H1 (cell line): Measurements from ENCODE around the gene FAT1. TPM values are rescaled to one million over a fixed set of nuclear protein-coding genes. Genes with fewer than 3 reads are reported as not detected.
A peak's percentile ranks its signal among the peaks of the same experiment; 100 is the strongest.

Experiments used
- CTCF ChIA-PET: fragments of 300-600 bp; sonication (Branson Sonifier 250); formaldehyde crosslinking; loops from one replicate; lab custom pipeline; 2021; ENCODE audit not compliant: partially characterized antibody; lab: Charles Lee
- POLR2A ChIA-PET: fragments of 300-600 bp; sonication (Branson Sonifier 250); formaldehyde crosslinking; loops from one replicate; lab custom pipeline; 2021; ENCODE audit warnings: inconsistent platforms; ENCODE audit not compliant: partially characterized antibody; lab: Charles Lee
- DNase-seq, 2 experiments: peaks; one replicate each; pipeline versions ENCODE4 v3.0.0 to v3.0.0-alpha.2; 2010 to 2022; ENCODE audit warnings: low spot score in 2 of 2, low read depth in 1 of 2, mixed read lengths in 1 of 2
- FAIRE-seq: peaks from 2 replicates; lab custom pipeline; 2011; peaks lifted over from hg19 to GRCh38; lab: Jason Lieb, UNC
- H2AFZ ChIP-seq: 2 replicates; pipeline ENCODE4 v1.8.1; 2012; ENCODE audit warnings: low read length, inconsistent platforms
- H2AK5ac ChIP-seq: 2 replicates; pipeline ENCODE4 v1.6.1; 2013; ENCODE audit warnings: low read depth, low read length
- H2BK120ac ChIP-seq: replicated peaks from 2 replicates; pipeline ENCODE3; 2013; ENCODE audit warnings: low read depth, low read length, inconsistent platforms
- H2BK12ac ChIP-seq: 2 replicates; pipeline ENCODE4 v1.6.1; 2013; ENCODE audit warnings: low read depth, low read length
- H2BK15ac ChIP-seq: 2 replicates; pipeline ENCODE4 v1.6.1; 2013; ENCODE audit warnings: low read length
- H2BK20ac ChIP-seq: 2 replicates; pipeline ENCODE4 v1.6.1; 2013; ENCODE audit warnings: low read length
- H2BK5ac ChIP-seq: 2 replicates; pipeline ENCODE4 v1.6.1; 2013; ENCODE audit warnings: low read depth, low read length
- H3K14ac ChIP-seq: 2 replicates; pipeline ENCODE4 v1.6.1; 2013; ENCODE audit warnings: inconsistent platforms; ENCODE audit not compliant: insufficient read length
- H3K18ac ChIP-seq: 2 replicates; pipeline ENCODE4 v1.6.1; 2013; ENCODE audit warnings: low read length; ENCODE audit errors: extremely low read depth
- H3K23ac ChIP-seq: 2 replicates; pipeline ENCODE4 v1.6.1; 2013; ENCODE audit warnings: inconsistent platforms; ENCODE audit not compliant: insufficient read length
- H3K23me2 ChIP-seq: 2 replicates; pipeline ENCODE4 v1.6.1; 2013; ENCODE audit warnings: low read depth, low read length
- H3K27ac ChIP-seq: 2 replicates; pipeline ENCODE4 v1.6.1; 2011; ENCODE audit warnings: low read depth, low read length, inconsistent platforms
- H3K27me3 ChIP-seq, 4 experiments: replicated peaks in 1 of 4; 1 replicate in 1 of 4; 2 replicates in 3 of 4; pipeline versions ENCODE4 v1.6.1 to v1.8.1; 2011 to 2013; ENCODE audit warnings: low read length in 3 of 4, mild to moderate bottlenecking in 3 of 4, inconsistent platforms in 2 of 4, mixed read lengths in 2 of 4, moderate library complexity in 1 of 4; ENCODE audit not compliant: control insufficient read depth in 3 of 4, insufficient read depth in 3 of 4; ENCODE audit errors: extremely low read depth in 1 of 4
- H3K36me3 ChIP-seq, 4 experiments: 2 replicates each; pipeline versions ENCODE4 v1.6.1 to v1.8.1; 2011 to 2013; ENCODE audit warnings: mild to moderate bottlenecking in 4 of 4, low read length in 3 of 4, moderate library complexity in 2 of 4, control low read depth in 1 of 4, inconsistent platforms in 1 of 4; ENCODE audit not compliant: insufficient read depth in 4 of 4, control insufficient read depth in 2 of 4
- H3K4ac ChIP-seq: replicated peaks from 2 replicates; pipeline ENCODE3; 2013; ENCODE audit warnings: low read length, low read depth, mixed read lengths, inconsistent platforms; ENCODE audit not compliant: insufficient read length
- H3K4me1 ChIP-seq, 4 experiments: replicated peaks in 1 of 4; 1 replicate in 1 of 4; 2 replicates in 3 of 4; pipeline versions ENCODE4 v1.6.1 to v1.8.1; 2011 to 2013; ENCODE audit warnings: low read length in 3 of 4, inconsistent platforms in 2 of 4, mixed read lengths in 1 of 4; ENCODE audit not compliant: insufficient read depth in 4 of 4, control insufficient read depth in 3 of 4
- H3K4me2 ChIP-seq, 2 experiments: 2 replicates each; pipeline versions ENCODE4 v1.6.1 to v1.8.1; 2011 to 2013; ENCODE audit warnings: low read depth in 2 of 2, low read length in 2 of 2, control low read depth in 1 of 2, inconsistent platforms in 1 of 2, mild to moderate bottlenecking in 1 of 2; ENCODE audit not compliant: insufficient read depth in 1 of 2
- H3K4me3 ChIP-seq, 4 experiments: fragments of 200-600, 300-600 bp in 1 of 4; sonication (generic), shearing (Covaris generic), sonication (Bioruptor Twin) in 1 of 4; 2 replicates each; pipeline versions ENCODE4 v1.5.1 to v1.8.1; 2011 to 2016; ENCODE audit warnings: low read length in 4 of 4, low read depth in 3 of 4, control low read depth in 2 of 4, inconsistent platforms in 2 of 4, mild to moderate bottlenecking in 2 of 4, mixed read lengths in 1 of 4, moderate library complexity in 1 of 4; ENCODE audit not compliant: insufficient read depth in 2 of 4; ENCODE audit errors: extremely low read depth in 1 of 4
- H3K56ac ChIP-seq: replicated peaks from 2 replicates; pipeline ENCODE3; 2013; ENCODE audit warnings: low read depth, mild to moderate bottlenecking, mixed read lengths, low read length, inconsistent platforms; ENCODE audit not compliant: insufficient read length
- H3K79me1 ChIP-seq: 2 replicates; pipeline ENCODE4 v1.6.1; 2013; ENCODE audit warnings: low read depth, low read length, control low read depth
- H3K79me2 ChIP-seq, 2 experiments: 2 replicates each; pipeline versions ENCODE4 v1.6.1 to v1.8.1; 2012 to 2013; ENCODE audit warnings: low read length in 2 of 2, mild to moderate bottlenecking in 2 of 2, inconsistent platforms in 1 of 2; ENCODE audit not compliant: insufficient read depth in 2 of 2, control insufficient read depth in 1 of 2
- H3K9ac ChIP-seq, 4 experiments: replicated peaks in 1 of 4; 1 replicate in 1 of 4; 2 replicates in 3 of 4; pipeline versions ENCODE4 v1.6.1 to v1.8.1; 2011 to 2013; ENCODE audit warnings: low read depth in 3 of 4, low read length in 3 of 4, control low read depth in 2 of 4, mild to moderate bottlenecking in 2 of 4, moderate library complexity in 2 of 4, inconsistent platforms in 1 of 4; ENCODE audit errors: extremely low read depth in 1 of 4
- H3K9me3 ChIP-seq, 2 experiments: 2 replicates each; pipeline versions ENCODE4 v1.6.1 to v1.8.1; 2012 to 2013; ENCODE audit warnings: mild to moderate bottlenecking in 2 of 2, moderate library complexity in 2 of 2, control low read depth in 1 of 2, inconsistent platforms in 1 of 2, low read depth in 1 of 2, low read length in 1 of 2, mixed read lengths in 1 of 2; ENCODE audit not compliant: insufficient read depth in 2 of 2
- H4K20me1 ChIP-seq, 2 experiments: replicated peaks in 1 of 2; 2 replicates each; pipeline versions ENCODE3 to v1.8.1; 2011 to 2013; ENCODE audit warnings: inconsistent platforms in 2 of 2, low read length in 2 of 2, mild to moderate bottlenecking in 1 of 2; ENCODE audit not compliant: insufficient read depth in 2 of 2, control insufficient read depth in 1 of 2
- H4K5ac ChIP-seq: 2 replicates; pipeline ENCODE4 v1.6.1; 2013; ENCODE audit warnings: low read length, low read depth, mixed read lengths, inconsistent platforms; ENCODE audit not compliant: insufficient read length
- H4K8ac ChIP-seq: 2 replicates; pipeline ENCODE4 v1.8.0; 2013; ENCODE audit warnings: mild to moderate bottlenecking, moderate library complexity, low read length, inconsistent platforms; ENCODE audit not compliant: insufficient read depth; ENCODE audit errors: extremely low read depth
- H4K91ac ChIP-seq: replicated peaks from 2 replicates; pipeline ENCODE3; 2013; ENCODE audit warnings: low read length, mixed read lengths, inconsistent platforms; ENCODE audit not compliant: insufficient read length
- BCL11A ChIP-seq, 2 experiments: IDR thresholded peaks; one replicate each; pipeline ENCODE4 v1.6.1; 2011; ENCODE audit warnings: low read depth in 2 of 2, low read length in 2 of 2, mild to moderate bottlenecking in 2 of 2
- CTCF ChIP-seq, 3 experiments: IDR thresholded peaks; 1 replicate in 2 of 3; 2 replicates in 1 of 3; pipeline versions ENCODE4 v1.5.1 to v1.6.1; 2011; ENCODE audit warnings: low read length in 3 of 3, mild to moderate bottlenecking in 3 of 3, inconsistent platforms in 2 of 3, low read depth in 1 of 3, moderate library complexity in 1 of 3; ENCODE audit not compliant: insufficient read depth in 1 of 3; ENCODE audit errors: control extremely low read depth in 1 of 3
- RAD21 ChIP-seq, 2 experiments: IDR thresholded peaks in 1 of 2; conservative IDR thresholded peaks in 1 of 2; 2 replicates each; pipeline ENCODE4 v1.6.1; 2011; ENCODE audit warnings: low read depth in 2 of 2, low read length in 2 of 2, improper control_type of control experiment in 1 of 2, inconsistent platforms in 1 of 2, mild to moderate bottlenecking in 1 of 2, moderate library complexity in 1 of 2
- TBP ChIP-seq: IDR thresholded peaks from 2 replicates; pipeline ENCODE4 v1.6.1; 2011; ENCODE audit warnings: low read depth, low read length, improper control_type of control experiment
- WGBS, 2 experiments: shearing (Covaris generic) in 1 of 2; methylation state at CpG; one replicate each; pipeline versions ENCODE4 v1.1.6 to v1.1.7; 2013 to 2015; ENCODE audit warnings: low lambda C conversion rate in 2 of 2, mixed read lengths in 2 of 2, inconsistent platforms in 1 of 2, low coverage in 1 of 2, missing lambda C conversion rate in 1 of 2; ENCODE audit not compliant: insufficient replicate concordance in 2 of 2, insufficient coverage in 1 of 2, insufficient read length in 1 of 2; ENCODE audit errors: extremely low coverage in 1 of 2, missing lambda C conversion rate in 1 of 2; 5-methylcytosine and 5-hydroxymethylcytosine counted together
- polyA plus RNA-seq, 7 experiments: library from polyadenylated mRNA; depleted of rRNA in 3 of 7; stranded (reverse) in 5 of 7; unstranded in 2 of 7; fragments of >200 nt in 5 of 7; fragments of 200-250 nt in 2 of 7; gene quantifications; 1 replicate in 5 of 7; 2 replicates in 1 of 7; 4 replicates in 1 of 7; pipeline versions ENCODE4 v1.2.1 to v1.2.3, GENCODE V29; 2011 to 2013; ENCODE audit warnings: missing spikeins in 2 of 7, mixed read lengths in 2 of 7
- total RNA-seq: library from RNA; stranded (reverse); fragmentation: NEBNext Ultra II Directional; extraction: Animal tissue kit (Norgen Biotek cat#: 25700); gene quantifications from 2 replicates; pipeline ENCODE4 v1.2.1, GENCODE V29; 2021

The FAT1 gene
- total and polyA plus RNA-seq, 2 of the 8 experiments (the other 6 are each of a cell fraction or from before 2014, with no cell fraction given), result 94.4 to 137 TPM

GRCh38 chr4:186553717-186554116, 169.9 kb downstream of the FAT1 start:
- Histone ChIP-seq H3K27me3 (peaks cover 0 to 10% (median 5%) of the 10 kb centered on the region in 4 experiments; a peak in 5 of 7 replicates), H2BK15ac (no peak overlapping the region), H3K4me2 (no peak overlapping the region; a peak in 1 of 4 replicates), H3K79me1 (no peaks in the 10 kb centered on the region), H2BK20ac (no peak overlapping the region), H3K56ac (no peak overlapping the region), H3K27ac (no peak overlapping the region), H3K36me3 (no peaks in the 10 kb centered on the region), H2BK12ac (no peak overlapping the region), H4K91ac (no peak overlapping the region), H3K4me1 (peaks cover 0 to 5% (median 0%) of the 10 kb centered on the region in 4 experiments; a peak in 2 of 7 replicates), H4K5ac (no peak overlapping the region), H3K14ac (no peak overlapping the region), H2AFZ (no peak overlapping the region), H3K9me3 (no peaks in the 10 kb centered on the region), H3K4ac (no peak overlapping the region), H2BK5ac (no peak overlapping the region), H3K79me2 (no peaks in the 10 kb centered on the region), H4K8ac (no peak overlapping the region), H3K23ac (no peak overlapping the region), H3K4me3 (no peak overlapping the region), H3K23me2 (peaks cover 7% of the 10 kb centered on the region; the same call in 1 of the 2 replicates), H2AK5ac (no peak overlapping the region), H3K9ac (no peak overlapping the region), H3K18ac (no peak overlapping the region), H4K20me1 (no peaks in the 10 kb centered on the region), H2BK120ac (no peak overlapping the region)
- TF ChIP-seq BCL11A (IDR thresholded peaks at IDR 0.05; ENCODE audit: low read depth in 2 of 2, low read length in 2 of 2), result no peak
- TF ChIP-seq RAD21 (IDR thresholded peaks at IDR 0.05 in 1 of 2, conservative IDR thresholded peaks at IDR 0.05 in 1 of 2; ENCODE audit: low read depth in 2 of 2, low read length in 2 of 2), result peak; percentile 49 to 59
- TF ChIP-seq TBP, result peak; percentile 32; the same call in 1 of the 2 replicates
- peak in 2 of 3 experiments; percentile 32 to 36; a peak in 3 of 4 replicates for TF ChIP-seq CTCF (IDR thresholded peaks at IDR 0.05; ENCODE audit: control extremely low read depth in 1 of 3, insufficient read depth in 1 of 3, low read depth in 1 of 3, low read length in 3 of 3)
- FAIRE-seq (no peak), DNase-seq (no peak)
- 78% methylated on average over 13 of the region's 13 CpGs; no CpG with 5 or more reads in 1 of the 2 experiments for WGBS, 2 experiments
- ChIA-PET POLR2A (interaction anchor here (1.0 to 1.3 kb wide), 2 partner anchors 9 to 157 kb away, joined by 3 read pairs; no protein-coding TSS in a partner anchor), CTCF (interaction anchor here (0.6 to 3.0 kb wide), 27 partner anchors 9 to 1530 kb away, joined by 3 to 28 read pairs (median 4); no protein-coding TSS in a partner anchor)
